C4-2B (cell line): ENCODE measurements around the gene BAIAP2L2.

Experiments
- ZFX ChIP-seq: fragments of 450-650 bp; IDR thresholded peaks from 2 replicates; pipeline ENCODE4 v1.6.1; 2017
- TF ChIP-seq, protein P1 (sequence below): fragments of 450-650 bp; conservative IDR thresholded peaks from 2 replicates; pipeline ENCODE4 v1.5.1; 2017; ENCODE audit warnings: mild to moderate bottlenecking

DNA sequence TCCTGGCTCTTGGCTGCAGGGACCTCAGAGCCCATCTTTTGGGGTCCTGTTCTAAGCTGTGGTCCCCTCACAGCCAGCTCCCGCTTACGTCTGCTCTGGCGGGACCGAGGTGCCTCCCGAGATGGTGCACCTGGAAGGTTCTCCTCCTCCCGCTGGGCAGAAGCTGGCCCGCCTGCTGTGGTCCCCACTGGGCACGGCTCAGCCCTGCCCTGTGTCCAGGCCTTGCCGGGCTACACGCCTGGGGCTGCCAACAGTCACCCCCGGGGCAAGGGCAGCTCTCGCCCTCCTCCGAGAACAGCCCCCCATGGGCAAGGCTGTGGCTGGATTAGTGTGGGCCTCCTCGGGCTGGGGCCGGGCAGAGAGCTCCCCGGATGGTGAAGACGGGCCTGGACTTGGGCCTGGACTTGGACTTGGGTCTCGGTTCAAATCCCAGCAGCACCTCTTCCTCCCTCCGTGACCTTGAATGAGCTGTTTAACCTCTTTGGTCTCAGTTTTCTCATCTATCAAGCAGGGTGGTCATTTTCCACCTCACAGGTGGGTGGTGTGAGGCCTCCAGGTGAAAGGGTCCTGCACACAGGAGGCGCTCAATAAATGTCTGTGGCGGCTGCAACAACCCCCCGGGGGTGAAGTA lies 998 bp downstream of the BAIAP2L2 start:
- TF ChIP-seq, protein P1, sequence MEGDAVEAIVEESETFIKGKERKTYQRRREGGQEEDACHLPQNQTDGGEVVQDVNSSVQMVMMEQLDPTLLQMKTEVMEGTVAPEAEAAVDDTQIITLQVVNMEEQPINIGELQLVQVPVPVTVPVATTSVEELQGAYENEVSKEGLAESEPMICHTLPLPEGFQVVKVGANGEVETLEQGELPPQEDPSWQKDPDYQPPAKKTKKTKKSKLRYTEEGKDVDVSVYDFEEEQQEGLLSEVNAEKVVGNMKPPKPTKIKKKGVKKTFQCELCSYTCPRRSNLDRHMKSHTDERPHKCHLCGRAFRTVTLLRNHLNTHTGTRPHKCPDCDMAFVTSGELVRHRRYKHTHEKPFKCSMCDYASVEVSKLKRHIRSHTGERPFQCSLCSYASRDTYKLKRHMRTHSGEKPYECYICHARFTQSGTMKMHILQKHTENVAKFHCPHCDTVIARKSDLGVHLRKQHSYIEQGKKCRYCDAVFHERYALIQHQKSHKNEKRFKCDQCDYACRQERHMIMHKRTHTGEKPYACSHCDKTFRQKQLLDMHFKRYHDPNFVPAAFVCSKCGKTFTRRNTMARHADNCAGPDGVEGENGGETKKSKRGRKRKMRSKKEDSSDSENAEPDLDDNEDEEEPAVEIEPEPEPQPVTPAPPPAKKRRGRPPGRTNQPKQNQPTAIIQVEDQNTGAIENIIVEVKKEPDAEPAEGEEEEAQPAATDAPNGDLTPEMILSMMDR = no peak
- no peak for TF ChIP-seq ZFX
